ENCODE measurements around the gene MMP23B. TPM values are rescaled to one million over a fixed set of nuclear protein-coding genes. Genes with fewer than 3 reads are reported as not detected.
"Not testable (repeated sequence)": the region's sequence is repeated elsewhere in the genome, so short reads cannot be mapped to it uniquely, and the experiment has no call there.

Gene MMP23B
- total and polyA plus RNA-seq, 8 donors, result 5.5 to 111 (median 15.7) TPM

DNA sequence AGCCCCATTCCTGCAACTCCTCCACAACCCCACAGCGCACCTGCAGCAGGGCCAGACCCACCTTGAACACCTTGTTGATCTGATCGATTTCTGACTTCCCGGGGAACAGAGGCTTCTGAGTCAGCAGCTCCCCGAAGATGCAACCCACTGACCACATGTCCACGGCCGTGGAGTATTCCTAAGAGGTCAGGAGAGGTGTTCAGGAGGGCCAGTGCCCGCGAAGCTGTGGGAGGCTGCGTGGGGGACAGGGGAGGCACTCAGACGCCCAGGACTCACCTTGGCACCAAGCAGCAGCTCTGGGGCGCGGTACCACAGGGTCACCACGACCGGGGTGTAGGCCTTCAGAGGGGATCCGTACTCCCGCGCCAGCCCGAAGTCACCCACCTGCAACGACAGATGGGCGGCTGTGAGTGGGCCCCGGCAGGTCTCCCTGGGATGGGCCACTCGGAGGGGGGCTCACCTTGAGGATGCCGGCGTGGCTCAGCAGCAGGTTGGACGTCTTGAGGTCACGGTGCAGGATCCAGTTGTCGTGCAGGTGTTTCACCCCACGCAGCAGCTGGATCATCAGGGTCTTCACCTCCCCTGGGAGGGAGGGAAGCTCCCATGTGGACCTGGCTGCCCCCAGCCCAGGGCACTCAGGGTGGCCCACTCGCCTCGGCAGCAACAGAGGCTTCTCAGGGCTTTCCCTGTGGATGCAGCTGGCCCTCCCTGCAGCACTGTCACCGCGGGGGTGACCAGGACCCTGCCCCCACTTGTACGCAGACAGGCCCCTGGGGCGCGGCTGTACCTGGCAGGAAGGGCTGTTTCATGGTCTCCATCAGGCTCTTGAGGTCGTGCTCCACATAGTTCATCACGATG, 4.9 kb downstream of the MMP23B start:
- H3K4me3 ChIP-seq; H3K27ac ChIP-seq; H3K27me3 ChIP-seq; H3K4me1 ChIP-seq; intact Hi-C loops (cut with DNase I; ENCODE audit: low total_unique reads); H3K9me3 ChIP-seq: not testable (repeated sequence)
- peak in 1 of 2 donors; percentile 2 for DNase-seq
- WGBS, 5 donors, result 90 to 95% (median 92%) methylated on average over 31 to 37 of the region's 37 CpGs
- peaks cover 15 to 52% (median 41%) of the 10 kb centered on the region in 4 donors for H3K36me3 ChIP-seq

GRCh38 chr1:1637479-1637875, 5.5 kb downstream of the MMP23B start:
- H3K27me3 ChIP-seq; H3K27ac ChIP-seq; H3K4me1 ChIP-seq; intact Hi-C loops (cut with DNase I; ENCODE audit: low total_unique reads); H3K9me3 ChIP-seq; H3K4me3 ChIP-seq: not testable (repeated sequence)
- H3K36me3 ChIP-seq, result peaks cover 15 to 54% (median 41%) of the 10 kb centered on the region in 4 donors
- peak in 1 of 2 donors; percentile 0 for DNase-seq
- WGBS, 5 donors, result 88 to 94% (median 91%) methylated on average over 10 to 14 of the region's 14 CpGs

DNA sequence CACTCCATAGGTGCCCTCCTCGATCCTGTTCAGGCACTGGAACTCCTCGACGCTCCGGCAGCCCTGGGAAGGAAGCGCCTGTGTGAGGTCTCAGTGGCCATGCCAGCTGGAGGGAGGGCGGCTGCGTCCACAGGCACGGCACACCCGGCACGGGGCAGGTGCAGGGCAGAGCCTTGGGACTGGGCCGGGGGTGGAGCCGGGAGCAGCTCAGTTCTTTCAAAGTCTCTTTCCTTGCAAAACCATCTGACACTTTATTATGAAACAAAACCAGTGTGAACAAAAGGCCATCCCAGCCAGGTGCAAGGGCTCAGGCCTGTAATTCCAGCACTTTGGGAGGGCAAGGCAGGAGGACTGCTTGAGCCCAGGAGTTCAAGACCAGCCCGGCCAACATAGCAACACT, 6.6 kb downstream of the MMP23B start:
- 73 to 94% (median 86%) methylated on average over 5 to 9 of the region's 13 CpGs for WGBS, 5 donors
- H3K9me3 ChIP-seq; H3K4me3 ChIP-seq; intact Hi-C loops (cut with DNase I; ENCODE audit: low total_unique reads); H3K27ac ChIP-seq; H3K4me1 ChIP-seq; H3K27me3 ChIP-seq: not testable (repeated sequence)
- DNase-seq, result peak in 1 of 2 donors; percentile 3
- H3K36me3 ChIP-seq, result peaks cover 15 to 57% (median 41%) of the 10 kb centered on the region in 4 donors

- H3K4me1 ChIP-seq; H3K27me3 ChIP-seq; H3K27ac ChIP-seq; intact Hi-C loops (cut with DNase I; ENCODE audit: low total_unique reads); H3K4me3 ChIP-seq; H3K9me3 ChIP-seq: not testable (repeated sequence)
- WGBS, 5 donors, result 94 to 100% (median 97%) methylated on average over 12 to 16 of the region's 16 CpGs
- H3K36me3 ChIP-seq, result peaks cover 15 to 57% (median 41%) of the 10 kb centered on the region in 4 donors
- DNase-seq, result peak in 1 of 2 donors; percentile 9
Measured at GRCh38 chr1:1639368-1639767, 7.4 kb downstream of the MMP23B start.

DNA sequence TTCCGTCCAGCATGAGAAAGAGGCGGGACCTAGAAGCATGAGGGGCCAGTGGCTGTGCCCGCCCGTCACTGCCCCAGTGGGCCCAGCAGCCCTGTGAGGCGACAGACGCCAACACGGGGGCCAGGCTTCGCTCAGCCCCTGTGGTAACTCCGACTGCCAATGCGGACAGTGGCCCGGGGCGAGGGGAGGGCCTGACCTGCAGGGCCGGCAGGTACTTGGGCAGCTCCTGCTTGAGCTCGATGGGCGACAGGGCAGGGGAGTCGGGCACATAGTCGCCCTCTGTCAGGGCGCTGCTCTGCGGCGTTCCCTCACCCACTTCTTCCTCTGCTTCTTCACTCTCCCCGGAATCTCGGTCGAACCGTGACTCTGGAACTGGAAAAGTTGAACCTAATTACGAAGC, 8.1 kb downstream of the MMP23B start:
- intact Hi-C loops (cut with DNase I; ENCODE audit: low total_unique reads); H3K27ac ChIP-seq; H3K4me1 ChIP-seq; H3K9me3 ChIP-seq; H3K4me3 ChIP-seq; H3K27me3 ChIP-seq; DNase-seq: not testable (repeated sequence)
- H3K36me3 ChIP-seq, result peaks cover 15 to 64% (median 41%) of the 10 kb centered on the region in 4 donors
- WGBS, 5 donors, result 84 to 98% (median 93%) methylated on average over 7 to 13 of the region's 25 CpGs; no CpG with 5 or more reads in 1 of the 5 donors

- intact Hi-C loops (cut with DNase I; ENCODE audit: low total_unique reads); H3K27me3 ChIP-seq; H3K4me3 ChIP-seq; DNase-seq; H3K9me3 ChIP-seq; H3K4me1 ChIP-seq; H3K27ac ChIP-seq: not testable (repeated sequence)
- 94 to 97% (median 94%) methylated on average over 20 to 32 of the region's 38 CpGs for WGBS, 5 donors
- peaks cover 19 to 69% (median 44%) of the 10 kb centered on the region in 4 donors for H3K36me3 ChIP-seq
Measured at GRCh38 chr1:1640711-1641461, 8.9 kb downstream of the MMP23B start.

- H3K36me3 ChIP-seq, result peaks cover 39 to 74% (median 58%) of the 10 kb centered on the region in 4 donors
- intact Hi-C loops (cut with DNase I; ENCODE audit: low total_unique reads); DNase-seq; H3K27me3 ChIP-seq; H3K4me1 ChIP-seq; H3K4me3 ChIP-seq; H3K27ac ChIP-seq; H3K9me3 ChIP-seq: not testable (repeated sequence)
- WGBS, 5 donors, result 84 to 93% (median 89%) methylated on average over 3 to 5 of the region's 5 CpGs
Measured at GRCh38 chr1:1646326-1646725, 14.4 kb downstream of the MMP23B start.

- WGBS, 5 donors, result 88 to 93% (median 91%) methylated on average over 17 of the region's 17 CpGs
- H3K27me3 ChIP-seq; H3K9me3 ChIP-seq; H3K4me3 ChIP-seq; H3K4me1 ChIP-seq; H3K27ac ChIP-seq; intact Hi-C loops (cut with DNase I; ENCODE audit: low total_unique reads): not testable (repeated sequence)
- DNase-seq, result peak in 1 of 2 donors; percentile 18
- peaks cover 51 to 83% (median 69%) of the 10 kb centered on the region in 4 donors for H3K36me3 ChIP-seq
Measured at GRCh38 chr1:1647567-1648241, 15.7 kb downstream of the MMP23B start.

GRCh38 chr1:1648265-1648664, 16.3 kb downstream of the MMP23B start:
- peaks cover 57 to 88% (median 75%) of the 10 kb centered on the region in 4 donors for H3K36me3 ChIP-seq

More at GRCh38 chr1:1648265-1648664, 16.3 kb downstream of the MMP23B start:
- H3K27me3 ChIP-seq; H3K9me3 ChIP-seq; H3K4me3 ChIP-seq; H3K4me1 ChIP-seq; H3K27ac ChIP-seq; intact Hi-C loops (cut with DNase I; ENCODE audit: low total_unique reads): not testable (repeated sequence)
- peak in 1 of 2 donors; percentile 42 for DNase-seq
- WGBS, 5 donors, result 63 to 94% (median 89%) methylated on average over 11 of the region's 11 CpGs

All from stomach (tissue), 9 donors.